Occipital lobe (tissue), 2 donors: Measurements from ENCODE around the gene NEUROD2. TPM values are rescaled to one million over a fixed set of nuclear protein-coding genes. Genes with fewer than 3 reads are reported as not detected.

ENCODE experiments used
- DNase-seq: peaks from one replicate; lab custom pipeline; 2025; lab: John Stamatoyannopoulos, UW
- total RNA-seq: library from RNA; depleted of rRNA; stranded (reverse); fragments of >200 nt; gene quantifications from one replicate; pipeline ENCODE4 v1.2.3, GENCODE V29; 2014

The NEUROD2 gene
- total RNA-seq, 1 donor from 2014 or later: 70.3 TPM

DNA sequence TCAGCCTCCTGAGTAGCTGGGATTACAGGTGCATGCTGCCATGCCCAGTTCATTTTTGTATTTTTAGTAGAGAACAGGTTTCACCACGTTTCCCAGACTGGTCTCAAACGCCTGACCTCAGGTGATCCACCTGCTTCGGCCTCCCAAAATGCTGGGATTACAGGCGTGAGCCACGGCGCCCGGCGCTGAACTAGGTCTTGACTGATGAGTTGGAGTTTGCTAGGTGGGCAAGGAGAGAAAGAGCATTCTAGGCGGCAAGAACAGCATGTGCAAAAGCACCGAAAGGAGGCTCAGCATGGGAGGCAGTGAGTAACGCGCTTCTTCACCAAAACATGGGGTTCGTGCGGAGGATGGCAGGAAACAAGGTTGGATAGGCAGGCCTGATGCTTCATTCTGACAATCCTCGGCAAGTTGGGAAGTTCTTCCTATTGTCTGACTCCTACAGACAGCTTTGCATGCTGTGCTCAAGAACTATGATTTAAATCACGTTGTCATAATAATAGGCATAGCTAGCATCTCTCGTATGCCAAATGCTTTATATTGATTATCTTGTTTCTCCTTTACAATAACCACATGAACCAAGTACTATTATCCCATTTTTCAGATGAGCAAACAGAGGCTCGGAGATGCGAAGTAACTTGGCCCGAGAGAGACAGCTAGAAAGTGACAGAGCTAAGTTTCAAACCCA is 26.5 kb downstream of the NEUROD2 start:
- no peak for DNase-seq

DNA sequence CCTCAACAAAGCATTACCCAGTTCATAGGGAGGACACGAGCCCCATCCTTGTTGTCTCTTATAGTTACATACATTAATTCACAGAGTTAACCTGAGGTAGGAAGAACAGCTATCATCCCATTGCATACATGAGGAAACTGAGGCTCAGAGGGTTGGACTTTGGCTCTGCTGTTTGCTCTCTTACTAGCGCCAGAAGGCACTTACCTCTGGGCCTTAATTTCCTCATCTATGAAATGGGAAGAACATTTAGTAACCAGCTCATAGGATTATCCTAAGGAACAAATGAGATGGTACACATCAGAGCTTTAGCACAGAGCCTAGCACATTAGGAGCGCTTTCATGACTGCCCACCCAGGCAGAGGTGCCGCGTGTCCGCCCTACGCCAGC is 27.6 kb downstream of the NEUROD2 start:
- no peak for DNase-seq

DNA sequence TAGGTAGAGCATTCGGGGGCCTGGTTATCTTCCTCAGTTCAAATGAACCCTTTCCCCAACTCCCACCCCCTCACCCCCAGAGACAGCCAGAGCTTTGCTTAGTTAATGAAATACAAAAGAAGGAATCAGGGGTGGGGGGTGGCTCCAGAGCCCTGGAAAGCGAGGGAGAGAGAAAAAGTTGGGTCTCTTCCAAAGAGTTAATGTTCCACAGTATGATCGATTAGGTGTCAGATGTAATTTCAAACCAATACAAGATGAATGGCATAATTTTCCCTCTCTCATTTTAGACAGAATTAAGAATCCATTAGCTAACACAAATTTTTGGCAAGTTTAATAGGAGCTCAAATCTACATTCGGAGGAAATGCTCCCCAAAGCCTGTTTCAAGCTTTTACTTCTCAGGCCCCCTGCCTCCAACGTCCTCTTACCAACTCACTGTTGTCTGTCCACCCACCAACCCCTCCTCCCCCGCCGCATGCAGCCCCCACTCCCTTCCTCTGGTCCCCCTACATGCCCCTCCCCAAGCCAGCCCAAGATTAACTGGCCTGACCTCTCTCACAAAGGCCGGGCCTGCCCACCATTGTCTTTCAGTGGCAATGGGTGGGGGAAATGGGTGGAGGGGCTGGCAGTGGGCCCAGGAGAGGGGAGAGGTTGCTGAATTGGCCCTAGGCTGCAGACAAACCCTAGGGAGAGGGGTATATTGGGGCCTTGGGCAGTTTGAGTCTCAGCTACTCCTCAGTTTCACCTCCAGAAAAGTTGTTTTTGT is 28.2 kb downstream of the NEUROD2 start:
- DNase-seq: no peak

DNA sequence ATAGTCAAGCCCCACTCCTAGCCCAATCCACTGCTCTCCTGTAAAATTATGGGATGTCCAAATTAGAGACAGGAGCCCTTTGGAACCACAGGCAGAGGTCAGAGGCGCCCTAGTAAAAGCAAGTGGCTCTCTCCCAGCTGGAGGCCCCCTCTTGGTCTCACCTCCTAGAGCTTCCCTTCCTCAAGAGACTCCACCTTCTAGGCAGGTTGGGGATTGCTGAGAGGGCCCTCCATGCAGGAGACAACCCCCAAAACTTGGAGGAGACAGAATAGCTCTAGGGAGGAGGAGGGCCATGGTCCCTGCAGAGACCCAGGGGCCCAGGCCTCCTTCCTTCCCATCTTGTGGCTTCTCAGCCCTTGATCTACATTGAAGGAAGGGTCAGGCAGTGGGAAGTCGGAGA is 29.4 kb downstream of the NEUROD2 start:
- DNase-seq: no peak

DNA sequence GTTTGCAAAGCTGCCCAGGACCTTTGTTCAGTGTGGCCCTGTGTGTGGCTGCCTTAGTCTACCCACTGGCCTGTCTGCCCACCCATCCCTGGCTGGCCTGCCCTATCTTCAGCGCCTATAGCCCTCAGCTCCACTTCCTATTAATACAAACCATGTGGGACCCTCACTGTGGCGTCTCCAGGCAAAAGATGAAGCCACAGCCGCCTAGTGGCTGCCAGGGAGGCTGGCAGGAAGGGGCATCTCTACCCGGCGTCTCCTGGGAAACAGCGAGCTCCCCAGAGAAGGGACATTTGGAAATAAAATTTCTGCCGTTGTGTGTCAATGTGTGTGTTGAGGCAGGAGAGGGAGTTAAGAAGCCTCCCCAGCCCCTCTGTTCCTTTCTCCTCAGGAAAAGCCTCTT is 31.5 kb downstream of the NEUROD2 start:
- DNase-seq: no peak

DNA sequence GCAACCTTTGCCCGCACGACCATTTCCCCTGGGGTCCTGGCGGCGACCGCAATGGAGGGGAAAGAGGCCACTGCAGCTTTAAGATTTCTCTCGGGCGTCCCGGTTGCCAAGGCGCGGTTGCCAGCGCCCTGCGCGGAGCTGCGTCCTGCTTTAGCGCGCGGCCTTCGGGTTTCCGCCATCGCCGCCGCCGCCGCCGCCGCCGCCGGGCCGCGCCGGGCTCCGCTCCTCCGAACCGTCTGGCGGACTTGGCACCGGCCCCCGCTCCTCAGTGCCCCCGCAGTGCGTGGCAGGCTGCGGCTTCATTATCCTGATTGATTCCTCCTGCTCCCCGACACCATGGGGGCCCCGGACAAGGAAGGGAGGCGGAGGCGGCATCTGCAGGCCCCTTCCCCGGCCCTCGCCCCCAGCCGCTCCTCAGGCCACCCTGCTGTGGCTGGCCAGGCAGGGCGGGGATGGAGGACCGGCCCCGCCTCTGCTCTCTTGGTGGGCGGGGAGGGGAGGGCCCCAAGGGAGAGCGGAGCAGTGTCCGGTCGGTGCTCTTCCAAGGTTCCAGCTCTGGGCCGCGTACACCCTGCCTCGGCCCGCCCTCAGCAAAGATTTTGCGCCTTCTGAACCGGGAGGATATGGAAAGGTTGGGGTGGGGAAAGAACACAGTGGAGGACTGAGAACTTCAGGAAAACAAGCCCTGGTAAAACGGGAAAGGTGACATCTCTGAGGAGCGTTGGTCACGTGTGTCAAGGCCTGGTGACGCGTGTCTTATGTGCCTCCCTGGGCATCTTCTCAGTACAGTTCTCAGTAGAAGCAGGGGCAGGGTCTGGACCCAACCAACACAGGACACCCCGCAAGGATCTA is 34.0 kb downstream of the NEUROD2 start:
- peak; percentile 53 for DNase-seq

DNA sequence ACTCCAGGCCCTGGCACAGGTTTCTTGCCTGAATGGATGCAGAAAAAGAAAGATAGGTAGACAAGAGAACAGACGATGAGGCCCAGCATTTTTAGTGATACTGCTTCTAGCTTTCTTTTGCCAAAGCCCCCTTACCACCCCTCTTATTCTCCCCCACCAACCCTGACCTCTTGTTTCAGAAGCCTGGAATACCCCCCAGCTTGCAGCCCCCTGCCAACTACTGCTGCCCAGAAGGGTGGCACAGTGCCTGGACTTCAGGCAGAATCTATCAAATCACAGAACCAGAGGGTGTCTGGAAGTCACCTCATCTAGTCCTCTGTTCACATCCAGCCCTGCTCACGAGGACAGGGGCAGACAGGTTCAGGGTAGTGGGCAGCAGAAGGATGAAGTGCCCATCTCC is 35.6 kb downstream of the NEUROD2 start:
- no peak for DNase-seq

DNA sequence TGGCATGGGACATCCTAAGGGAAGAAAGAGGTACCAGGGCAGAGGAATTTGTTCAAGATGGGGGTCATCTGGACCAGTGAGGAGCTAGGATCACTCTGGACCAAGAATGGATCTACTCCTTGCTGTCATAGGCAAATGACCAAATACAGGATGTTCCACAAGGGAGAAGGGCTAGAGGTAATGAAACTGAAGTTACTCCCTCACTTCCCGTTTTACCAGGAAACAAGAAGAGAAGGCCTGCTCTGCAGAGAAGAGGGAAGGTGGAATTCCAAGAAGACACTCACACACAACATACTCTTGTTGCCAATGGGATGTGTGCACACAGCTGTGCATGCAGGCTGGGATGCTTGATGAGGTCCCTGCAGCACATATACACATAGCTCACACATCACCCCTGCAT is 38.6 kb downstream of the NEUROD2 start:
- DNase-seq: no peak

DNA sequence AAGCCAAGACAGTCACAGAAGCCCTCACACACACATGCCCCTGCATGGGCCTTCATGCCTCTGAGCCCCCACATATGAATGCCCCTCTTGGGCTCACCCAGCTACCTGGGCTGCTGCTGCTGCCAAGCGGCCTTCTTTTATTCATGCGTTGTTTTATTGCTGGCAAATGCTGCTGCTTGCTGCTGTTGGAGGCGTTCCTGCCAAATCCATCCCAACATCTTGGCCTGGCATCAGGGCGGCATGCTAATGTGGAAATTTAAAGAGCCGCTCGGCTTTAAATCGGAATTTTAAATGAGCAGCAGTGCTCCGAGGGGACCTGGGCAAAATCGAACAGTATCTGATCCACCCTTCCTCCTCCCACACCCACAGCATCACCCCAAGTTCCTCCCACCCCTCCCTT is 39.0 kb downstream of the NEUROD2 start:
- peak; percentile 22 for DNase-seq

DNA sequence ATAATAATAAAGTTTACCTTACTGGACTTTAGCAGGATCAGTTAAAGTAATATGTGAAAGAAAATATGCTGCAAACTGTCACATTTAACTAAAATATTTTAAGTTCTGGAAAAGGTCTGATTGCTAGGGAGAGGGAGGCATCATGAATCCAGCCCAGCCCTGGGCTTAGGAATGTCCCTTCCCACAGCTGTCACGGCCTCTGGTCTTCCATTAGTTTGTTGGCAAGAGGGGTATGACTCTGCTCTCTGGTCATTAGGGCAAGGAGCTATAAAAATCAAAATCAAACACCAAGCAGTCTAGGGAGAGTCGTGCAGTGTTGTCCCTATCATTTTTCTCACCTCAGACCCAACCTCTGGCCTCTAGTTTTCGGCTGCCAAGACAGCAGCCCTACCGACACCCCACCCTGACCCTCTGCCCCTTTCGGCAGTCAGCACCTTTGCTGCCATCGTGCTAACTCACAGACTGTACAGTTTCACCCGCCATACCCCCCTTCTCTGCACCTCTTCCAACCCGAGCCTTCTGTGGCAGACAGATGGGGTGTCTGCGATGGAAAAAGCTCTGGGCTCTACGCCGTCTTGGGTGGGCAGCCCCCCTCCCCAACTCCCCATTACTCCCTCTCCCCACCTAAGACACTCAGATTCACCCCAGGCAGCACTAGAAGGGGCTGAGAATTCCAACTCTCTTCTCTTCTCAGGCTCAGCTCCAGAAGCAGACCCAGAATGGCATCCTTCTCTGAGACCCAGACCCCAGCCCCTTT is 41.4 kb downstream of the NEUROD2 start:
- no peak for DNase-seq

DNA sequence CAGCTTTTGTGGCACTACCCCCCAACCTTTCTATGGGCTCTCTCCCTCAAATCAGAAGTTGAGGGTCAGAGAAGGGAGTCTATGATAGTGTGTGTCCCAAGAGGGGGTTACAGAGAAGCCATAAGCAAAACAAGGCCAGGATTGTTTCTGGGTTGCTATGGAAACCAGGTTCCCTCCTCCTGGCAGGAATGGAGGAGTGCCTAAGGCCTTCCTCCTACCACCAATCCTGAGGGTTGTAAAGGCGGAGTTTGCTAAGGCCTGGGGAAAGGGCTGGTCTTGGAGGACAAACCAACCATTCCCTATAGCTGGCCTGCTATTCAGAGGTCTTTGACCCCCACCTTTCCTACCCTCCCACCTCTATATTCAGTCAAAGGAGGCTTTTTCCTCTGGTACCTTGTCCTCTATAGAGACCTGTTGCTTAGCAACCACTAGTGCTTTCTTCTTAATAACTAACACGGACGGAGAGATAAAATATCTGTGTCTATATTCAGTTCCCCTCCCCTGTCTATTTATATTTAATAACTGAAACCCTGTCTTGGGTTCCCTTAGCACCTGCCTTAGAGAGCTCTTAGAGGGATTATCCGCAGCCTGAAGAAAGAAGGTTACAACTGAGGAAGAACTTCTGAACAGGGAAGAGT is 43.4 kb downstream of the NEUROD2 start:
- no peak for DNase-seq

DNA sequence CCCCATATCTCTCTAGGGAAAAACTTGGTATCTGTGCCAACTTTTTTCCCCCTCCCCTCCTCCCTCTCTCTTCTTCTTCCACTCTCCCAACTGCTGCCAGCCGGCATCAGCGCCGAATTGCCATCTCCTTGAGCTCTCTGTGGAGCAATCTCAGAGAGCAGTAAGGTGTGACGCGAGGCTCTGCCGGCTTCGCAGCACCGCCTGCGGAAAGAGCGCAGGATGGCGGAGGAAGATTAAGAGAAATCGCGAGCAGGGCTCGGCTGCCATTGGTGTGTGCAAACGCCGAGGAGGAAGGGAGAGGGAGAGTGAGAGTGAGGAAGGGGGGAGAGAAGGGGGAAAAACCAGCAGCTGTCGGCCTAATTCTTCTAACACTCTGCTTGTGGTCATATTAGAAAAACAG is 44.2 kb downstream of the NEUROD2 start:
- DNase-seq: peak; percentile 32

DNA sequence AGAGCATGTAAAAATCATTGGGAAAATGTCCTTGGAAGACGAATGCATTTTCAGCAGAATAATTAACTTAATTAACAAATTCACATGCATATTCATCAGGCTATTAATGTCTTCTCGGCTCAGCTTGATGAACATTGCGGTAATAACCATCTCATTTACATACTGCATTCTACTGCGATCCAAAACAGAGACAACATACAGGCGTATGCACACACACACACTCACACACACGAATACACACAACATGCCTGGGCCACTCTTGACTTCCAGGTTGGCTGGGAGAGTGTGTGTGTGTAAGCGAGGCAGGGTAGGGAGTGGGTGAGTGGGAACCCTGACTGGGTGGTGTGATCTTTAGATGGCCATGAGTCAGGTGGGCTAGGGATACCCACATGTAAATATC is 44.7 kb downstream of the NEUROD2 start:
- no peak for DNase-seq

DNA sequence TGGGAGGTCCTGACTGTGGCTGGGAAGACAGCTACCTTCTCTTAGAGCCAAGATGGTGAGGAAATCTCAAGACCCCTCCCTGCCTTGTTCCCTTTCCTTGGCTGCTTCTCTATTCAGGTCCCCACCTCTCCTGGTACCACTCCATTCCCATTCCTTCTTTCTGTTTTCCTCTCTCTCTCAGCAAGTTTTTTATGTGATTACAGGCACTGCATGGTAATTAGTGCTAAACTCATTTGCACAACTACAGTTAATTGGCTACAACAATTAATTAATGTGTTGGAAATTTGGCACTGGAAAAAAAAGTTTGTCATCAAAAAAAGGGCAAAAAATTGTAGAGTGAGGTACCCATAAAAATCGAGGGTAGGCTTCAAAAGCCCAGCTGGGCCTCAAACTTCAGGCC is 45.3 kb downstream of the NEUROD2 start:
- DNase-seq: no peak

DNA sequence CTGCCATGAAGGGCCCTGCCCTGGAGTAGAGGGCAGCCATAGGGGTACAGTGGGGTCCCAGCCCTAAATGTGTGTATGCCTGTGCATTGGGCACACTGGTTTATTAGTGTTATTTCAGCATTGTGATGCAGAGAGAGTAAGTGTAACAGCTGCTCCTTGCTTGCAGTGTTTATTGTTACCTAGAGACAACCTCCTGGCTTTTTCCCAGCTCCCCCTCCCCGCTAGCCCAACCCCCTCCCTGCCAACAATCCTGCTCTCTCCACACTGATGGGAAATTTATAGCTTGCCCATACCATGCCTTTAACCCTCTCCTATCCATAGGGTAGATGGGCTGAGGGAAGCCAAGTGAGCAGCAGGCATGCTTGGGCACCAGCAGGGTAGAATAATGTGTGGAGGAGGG is 51.3 kb downstream of the NEUROD2 start:
- DNase-seq: no peak

DNA sequence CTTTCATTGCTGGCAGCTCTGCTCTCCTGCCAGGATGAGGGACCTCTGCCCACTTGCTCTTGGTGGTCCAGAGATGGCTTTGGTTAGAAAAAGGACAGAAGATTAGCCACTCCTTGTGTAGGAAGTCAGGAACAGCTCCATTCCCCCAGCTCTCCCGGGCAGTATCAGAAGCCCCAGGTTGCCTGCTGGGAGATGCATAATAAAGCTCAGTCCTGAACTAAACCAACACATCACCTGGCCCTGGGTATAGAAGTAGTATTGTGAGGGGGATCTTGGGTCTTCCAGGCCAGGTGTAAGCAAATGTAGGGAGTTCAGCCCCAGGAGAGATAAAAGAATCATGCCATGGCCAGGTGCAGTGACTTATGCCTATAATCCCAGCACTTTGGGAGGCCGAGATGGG is 52.4 kb downstream of the NEUROD2 start:
- DNase-seq: no peak

Other genes starting within 250 kb of the NEUROD2 start
- 22.9 TPM for gene FBXL20, start 206.3 kb downstream of the NEUROD2 start, total RNA-seq
- gene MED1, start 156.7 kb downstream of the NEUROD2 start, total RNA-seq: 30.7 TPM
- gene CDK12, start 146.4 kb downstream of the NEUROD2 start, total RNA-seq: 21.5 TPM
- gene PPP1R1B, start 19.0 kb upstream of the NEUROD2 start, total RNA-seq: 8.1 TPM
- gene STARD3, start 29.2 kb upstream of the NEUROD2 start, total RNA-seq: 16.2 TPM
- 0.47 TPM for gene TCAP, start 57.4 kb upstream of the NEUROD2 start, total RNA-seq
- 2.2 TPM for gene PNMT, start 60.5 kb upstream of the NEUROD2 start, total RNA-seq
- gene PGAP3, start 80.1 kb upstream of the NEUROD2 start, total RNA-seq: 8.9 TPM
- gene ERBB2, start 92.1 kb upstream of the NEUROD2 start, total RNA-seq: 10.1 TPM
- 10.1 TPM for gene MIEN1, start 122.6 kb upstream of the NEUROD2 start, total RNA-seq
- not detected for gene GRB7, start 130.0 kb upstream of the NEUROD2 start, total RNA-seq